ENCODE results near the gene TENT5C. TPM values are rescaled to one million over a fixed set of nuclear protein-coding genes. Genes with fewer than 3 reads are reported as not detected.
"Not testable (repeated sequence)": the region's sequence is repeated elsewhere in the genome, so short reads cannot be mapped to it uniquely, and the experiment has no call there.

The TENT5C gene
- 1 to 10 TPM in 3 of 4 donors, under 1 TPM in 1; 0.60 to 2.5 (median 1.2) TPM for total RNA-seq

GRCh38 chr1:117605774-117606648 is at the start of gene TENT5C:
Gene TENT5C (plus strand): TSS chr1:117606048. CDS start chr1:117622869, 16,821 bp downstream.
- 0 to 1% methylated on average over 26 to 35 of the region's 79 CpGs for WGBS, 2 donors
- TF ChIP-seq POLR2A (IDR thresholded peaks at IDR 0.05): peak; percentile 62 to 81
- TF ChIP-seq CTCF (IDR thresholded peaks at IDR 0.05): peak in 1 of 5 experiments; percentile 34
- peak; percentile 71 to 85 for TF ChIP-seq EP300 (IDR thresholded peaks at IDR 0.05)
- no peaks in the 10 kb centered on the region for H3K9me3 ChIP-seq
- peak within 1 kb of the TSS; percentile 60 to 97 (median 75) for H3K4me3 ChIP-seq
- peaks cover 0 to 21% (median 3%) of the 10 kb centered on the region in 4 donors for H3K4me1 ChIP-seq
- no peaks in the 10 kb centered on the region for H3K27me3 ChIP-seq
- peak within 1 kb of the TSS; percentile 69 to 88 (median 85) for H3K27ac ChIP-seq
- DNase-seq (ENCODE audit: low spot score in 2 of 2): peak; percentile 95
- no peaks in the 10 kb centered on the region for H3K36me3 ChIP-seq

- H3K4me3 ChIP-seq: no peak overlapping the region
- no peak for DNase-seq (ENCODE audit: low spot score in 2 of 2)
- TF ChIP-seq EP300 (IDR thresholded peaks at IDR 0.05): no peak
- no peak for TF ChIP-seq POLR2A (IDR thresholded peaks at IDR 0.05)
- TF ChIP-seq CTCF (IDR thresholded peaks at IDR 0.05): no peak
- H3K4me1 ChIP-seq: no peaks in the 10 kb centered on the region
- H3K9me3 ChIP-seq: peaks cover 0 to 3% (median 0%) of the 10 kb centered on the region in 4 donors
- no peaks in the 10 kb centered on the region for H3K27me3 ChIP-seq
- no peaks in the 10 kb centered on the region for H3K36me3 ChIP-seq
- no peak overlapping the region for H3K27ac ChIP-seq
Observed at GRCh38 chr1:117556341-117556740, 49.5 kb upstream of the TENT5C start.

GRCh38 chr1:117556976-117557375 is 48.9 kb upstream of the TENT5C start:
- Histone ChIP-seq H3K9me3 (peaks cover 0 to 3% (median 0%) of the 10 kb centered on the region in 4 donors), H3K4me3 (no peak overlapping the region), H3K36me3 (no peaks in the 10 kb centered on the region), H3K27ac (no peak overlapping the region), H3K4me1 (no peaks in the 10 kb centered on the region), H3K27me3 (no peaks in the 10 kb centered on the region)
- no peak for DNase-seq (ENCODE audit: low spot score in 2 of 2)
- TF ChIP-seq EP300 (IDR thresholded peaks at IDR 0.05) (no peak), POLR2A (IDR thresholded peaks at IDR 0.05) (no peak)

- not testable (repeated sequence) for H3K9me3 ChIP-seq; H3K4me3 ChIP-seq; H3K4me1 ChIP-seq; H3K27ac ChIP-seq; H3K36me3 ChIP-seq; H3K27me3 ChIP-seq; DNase-seq (ENCODE audit: low spot score in 2 of 2)
Observed at GRCh38 chr1:117558451-117558850, 47.4 kb upstream of the TENT5C start.

- H3K36me3 ChIP-seq: no peaks in the 10 kb centered on the region
- no peak overlapping the region for H3K27ac ChIP-seq
- DNase-seq (ENCODE audit: low spot score in 2 of 2): no peak
- no peaks in the 10 kb centered on the region for H3K4me1 ChIP-seq
- H3K27me3 ChIP-seq: no peaks in the 10 kb centered on the region
- TF ChIP-seq POLR2A (IDR thresholded peaks at IDR 0.05) (no peak), CTCF (IDR thresholded peaks at IDR 0.05) (no peak), EP300 (IDR thresholded peaks at IDR 0.05) (no peak)
- peaks cover 0 to 3% (median 0%) of the 10 kb centered on the region in 4 donors for H3K9me3 ChIP-seq
- 84 to 86% methylated on average over 3 of the region's 3 CpGs for WGBS, 2 donors
- no peak overlapping the region for H3K4me3 ChIP-seq
Observed at GRCh38 chr1:117559139-117559538, 46.7 kb upstream of the TENT5C start.

- TF ChIP-seq CTCF (IDR thresholded peaks at IDR 0.05): no peak
- TF ChIP-seq EP300 (IDR thresholded peaks at IDR 0.05): no peak
- TF ChIP-seq POLR2A (IDR thresholded peaks at IDR 0.05): no peak
- H3K27ac ChIP-seq: no peak overlapping the region
- no peaks in the 10 kb centered on the region for H3K36me3 ChIP-seq
- no peak for DNase-seq (ENCODE audit: low spot score in 2 of 2)
- H3K4me3 ChIP-seq: no peak overlapping the region
- peaks cover 0 to 3% (median 0%) of the 10 kb centered on the region in 4 donors for H3K9me3 ChIP-seq
- 82 to 86% methylated on average over 3 of the region's 3 CpGs for WGBS, 2 donors
- H3K27me3 ChIP-seq: no peaks in the 10 kb centered on the region
- peaks cover 0 to 3% (median 0%) of the 10 kb centered on the region in 4 donors for H3K4me1 ChIP-seq
Observed at GRCh38 chr1:117559985-117560384, 45.9 kb upstream of the TENT5C start.

All from tibial nerve (tissue), 4 donors.